Activated CD4-positive, alpha-beta T cell treated with anti-CD3 and anti-CD28 coated beads, Interleukin-2, Interleukin-6, amounts not matched to agents 100 ng/mL and 50 ng/mL, durations not matched to agents 16 hours and 8 hours (primary cell): ENCODE data around the gene FGF8.
"Not testable (repeated sequence)": the region's sequence is repeated elsewhere in the genome, so short reads cannot be mapped to it uniquely, and the experiment has no call there.

Experiments used
- DNase-seq: peaks from one replicate; pipeline ENCODE4 v3.0.0-alpha.2; 2020

FGF8 gene

GRCh38 chr10:101775273-101776160 is at the start of gene FGF8:
FGF8 (minus strand) TSS chr10:101776114; CDS start chr10:101775900, 214 bp downstream.
- DNase-seq: no peak

- no peak for DNase-seq
Observed at GRCh38 chr10:101824736-101825135, 48.8 kb upstream of the FGF8 start.

GRCh38 chr10:101818872-101819633 is 43.1 kb upstream of the FGF8 start:
- DNase-seq: no peak

- peak; percentile 99 for DNase-seq
Observed at GRCh38 chr10:101818119-101818871, 42.4 kb upstream of the FGF8 start, which contains the start of gene OGA. OGA (minus strand) TSS chr10:101818444; CDS start chr10:101818022, 422 bp downstream.

- peak; percentile 48 for DNase-seq
Observed at GRCh38 chr10:101817337-101818118, 41.6 kb upstream of the FGF8 start.

- DNase-seq: peak; percentile 33
Observed at GRCh38 chr10:101816913-101817336, 41.0 kb upstream of the FGF8 start.

GRCh38 chr10:101816376-101816775 is 40.5 kb upstream of the FGF8 start:
- DNase-seq: no peak

- DNase-seq: peak; percentile 29
Observed at GRCh38 chr10:101814466-101815071, 38.7 kb upstream of the FGF8 start.

GRCh38 chr10:101812606-101813005 is 36.7 kb upstream of the FGF8 start:
- no peak for DNase-seq

GRCh38 chr10:101807158-101807557 is 31.2 kb upstream of the FGF8 start:
- no peak for DNase-seq

- no peak for DNase-seq
Observed at GRCh38 chr10:101803511-101803910, 27.6 kb upstream of the FGF8 start.

GRCh38 chr10:101797403-101798059 is 21.6 kb upstream of the FGF8 start:
- no peak for DNase-seq

- DNase-seq: no peak
Observed at GRCh38 chr10:101793526-101793925, 17.6 kb upstream of the FGF8 start.

- no peak for DNase-seq
Observed at GRCh38 chr10:101789686-101790085, 13.8 kb upstream of the FGF8 start.

GRCh38 chr10:101789231-101789630 is 13.3 kb upstream of the FGF8 start:
- not testable (repeated sequence) for DNase-seq

GRCh38 chr10:101785801-101786200 is 9.9 kb upstream of the FGF8 start:
- DNase-seq: no peak

- no peak for DNase-seq
Observed at GRCh38 chr10:101784558-101784957, 8.6 kb upstream of the FGF8 start.

- no peak for DNase-seq
Observed at GRCh38 chr10:101783736-101784118, 7.8 kb upstream of the FGF8 start.

GRCh38 chr10:101782811-101783735 is 7.2 kb upstream of the FGF8 start, which contains the start of gene NPM3:
NPM3 (minus strand) TSS chr10:101783446; CDS start chr10:101783390, 56 bp downstream.
- peak; percentile 92 for DNase-seq
